OCI-LY7 (cell line): ENCODE data around the gene ZNF683.

Experiments used
- EZH2phosphoT487 ChIP-seq: fragments of 200-600 bp; sonication (generic); IDR thresholded peaks from 2 replicates; pipeline ENCODE4 v1.6.1; 2018; ENCODE audit warnings: low read depth, borderline replicate concordance, mild to moderate bottlenecking, mixed run types, antibody characterized with exemption, low read length, moderate library complexity, mixed read lengths
- TF ChIP-seq, protein P1 (sequence below): fragments of 200-600 bp; sonication (generic); conservative IDR thresholded peaks from 2 replicates; pipeline ENCODE4 v1.5.1; 2014; ENCODE audit warnings: mild to moderate bottlenecking, antibody characterized with exemption, low read length, moderate library complexity, mixed read lengths

DNA sequence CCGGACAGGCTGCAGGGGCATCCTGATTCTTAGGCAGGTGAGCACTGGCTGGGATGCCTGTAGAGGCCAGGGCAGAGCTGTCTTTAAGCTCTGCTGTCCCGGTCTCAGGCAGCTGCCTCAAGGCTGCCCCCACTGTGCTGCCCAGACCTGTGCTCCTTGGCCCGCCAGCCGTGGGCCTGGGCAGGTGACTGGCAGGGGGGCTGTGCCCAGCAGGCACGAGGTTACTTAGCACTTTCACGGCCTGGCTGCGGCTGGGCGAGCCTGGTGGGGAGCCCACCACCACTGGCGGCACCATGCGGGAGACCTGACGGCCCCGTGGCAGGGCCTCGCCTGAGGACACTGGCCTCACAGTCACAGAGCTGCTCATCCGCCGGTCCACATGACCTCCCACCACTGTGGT is 26.8 kb downstream of the ZNF683 start:
- TF ChIP-seq, protein P1, sequence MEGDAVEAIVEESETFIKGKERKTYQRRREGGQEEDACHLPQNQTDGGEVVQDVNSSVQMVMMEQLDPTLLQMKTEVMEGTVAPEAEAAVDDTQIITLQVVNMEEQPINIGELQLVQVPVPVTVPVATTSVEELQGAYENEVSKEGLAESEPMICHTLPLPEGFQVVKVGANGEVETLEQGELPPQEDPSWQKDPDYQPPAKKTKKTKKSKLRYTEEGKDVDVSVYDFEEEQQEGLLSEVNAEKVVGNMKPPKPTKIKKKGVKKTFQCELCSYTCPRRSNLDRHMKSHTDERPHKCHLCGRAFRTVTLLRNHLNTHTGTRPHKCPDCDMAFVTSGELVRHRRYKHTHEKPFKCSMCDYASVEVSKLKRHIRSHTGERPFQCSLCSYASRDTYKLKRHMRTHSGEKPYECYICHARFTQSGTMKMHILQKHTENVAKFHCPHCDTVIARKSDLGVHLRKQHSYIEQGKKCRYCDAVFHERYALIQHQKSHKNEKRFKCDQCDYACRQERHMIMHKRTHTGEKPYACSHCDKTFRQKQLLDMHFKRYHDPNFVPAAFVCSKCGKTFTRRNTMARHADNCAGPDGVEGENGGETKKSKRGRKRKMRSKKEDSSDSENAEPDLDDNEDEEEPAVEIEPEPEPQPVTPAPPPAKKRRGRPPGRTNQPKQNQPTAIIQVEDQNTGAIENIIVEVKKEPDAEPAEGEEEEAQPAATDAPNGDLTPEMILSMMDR: no peak
- no peak for TF ChIP-seq EZH2phosphoT487
